ENCODE measurements around the gene PUS10.

DNA sequence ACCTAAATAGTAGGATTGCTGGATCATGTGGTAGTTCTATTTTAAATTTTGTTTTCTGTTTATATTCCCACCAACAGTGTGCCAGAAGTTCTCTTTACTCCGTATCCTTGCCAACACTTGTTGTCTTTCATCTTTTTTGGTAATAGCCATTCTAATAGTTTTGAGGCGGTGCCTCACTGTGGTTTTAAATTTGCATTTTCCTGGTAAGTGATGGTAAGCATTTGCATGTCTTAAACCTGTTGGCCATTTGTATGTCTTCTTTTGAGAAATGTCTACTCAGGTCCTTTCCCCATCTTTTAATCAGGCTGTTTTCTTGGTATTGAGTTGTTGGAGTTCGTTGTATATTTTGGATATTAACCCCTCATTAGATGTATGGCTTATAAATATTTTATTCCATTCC is 85.1 kb downstream of the PUS10 start:
- TF ChIP-seq, protein P1, sequence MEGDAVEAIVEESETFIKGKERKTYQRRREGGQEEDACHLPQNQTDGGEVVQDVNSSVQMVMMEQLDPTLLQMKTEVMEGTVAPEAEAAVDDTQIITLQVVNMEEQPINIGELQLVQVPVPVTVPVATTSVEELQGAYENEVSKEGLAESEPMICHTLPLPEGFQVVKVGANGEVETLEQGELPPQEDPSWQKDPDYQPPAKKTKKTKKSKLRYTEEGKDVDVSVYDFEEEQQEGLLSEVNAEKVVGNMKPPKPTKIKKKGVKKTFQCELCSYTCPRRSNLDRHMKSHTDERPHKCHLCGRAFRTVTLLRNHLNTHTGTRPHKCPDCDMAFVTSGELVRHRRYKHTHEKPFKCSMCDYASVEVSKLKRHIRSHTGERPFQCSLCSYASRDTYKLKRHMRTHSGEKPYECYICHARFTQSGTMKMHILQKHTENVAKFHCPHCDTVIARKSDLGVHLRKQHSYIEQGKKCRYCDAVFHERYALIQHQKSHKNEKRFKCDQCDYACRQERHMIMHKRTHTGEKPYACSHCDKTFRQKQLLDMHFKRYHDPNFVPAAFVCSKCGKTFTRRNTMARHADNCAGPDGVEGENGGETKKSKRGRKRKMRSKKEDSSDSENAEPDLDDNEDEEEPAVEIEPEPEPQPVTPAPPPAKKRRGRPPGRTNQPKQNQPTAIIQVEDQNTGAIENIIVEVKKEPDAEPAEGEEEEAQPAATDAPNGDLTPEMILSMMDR (conservative IDR thresholded peaks at IDR 0.05; ENCODE audit: low read depth, low read length) = no peak
- TF ChIP-seq POLR2A (IDR thresholded peaks at IDR 0.05; ENCODE audit: low read depth, low read length) (no peak), RCOR1 (IDR thresholded peaks at IDR 0.05; ENCODE audit: insufficient replicate concordance, low read length) (no peak), RAD21 (IDR thresholded peaks at IDR 0.05; ENCODE audit: low read length) (no peak), RFX5 (IDR thresholded peaks at IDR 0.05; ENCODE audit: low read depth, low read length) (no peak), MAFK (IDR thresholded peaks at IDR 0.05; ENCODE audit: low read depth, low read length) (no peak), CEBPB (IDR thresholded peaks at IDR 0.05; ENCODE audit: low read depth, low read length) (no peak), NFE2L2 (IDR thresholded peaks at IDR 0.05; ENCODE audit: low read depth, low read length) (no peak), MXI1 (IDR thresholded peaks at IDR 0.05; ENCODE audit: borderline replicate concordance, low read depth, low read length) (no peak), FOS (IDR thresholded peaks at IDR 0.05; ENCODE audit: low read depth, low read length) (no peak), BHLHE40 (IDR thresholded peaks at IDR 0.05; ENCODE audit: low read depth, low read length) (no peak)
- TF ChIP-seq, protein P2, sequence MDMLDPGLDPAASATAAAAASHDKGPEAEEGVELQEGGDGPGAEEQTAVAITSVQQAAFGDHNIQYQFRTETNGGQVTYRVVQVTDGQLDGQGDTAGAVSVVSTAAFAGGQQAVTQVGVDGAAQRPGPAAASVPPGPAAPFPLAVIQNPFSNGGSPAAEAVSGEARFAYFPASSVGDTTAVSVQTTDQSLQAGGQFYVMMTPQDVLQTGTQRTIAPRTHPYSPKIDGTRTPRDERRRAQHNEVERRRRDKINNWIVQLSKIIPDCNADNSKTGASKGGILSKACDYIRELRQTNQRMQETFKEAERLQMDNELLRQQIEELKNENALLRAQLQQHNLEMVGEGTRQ (IDR thresholded peaks at IDR 0.05; ENCODE audit: low read depth, low read length) = no peak
